ENCODE results near the gene NRXN2.
A peak's percentile ranks its signal among the peaks of the same experiment; 100 is the strongest.

NRXN2 gene

DNA sequence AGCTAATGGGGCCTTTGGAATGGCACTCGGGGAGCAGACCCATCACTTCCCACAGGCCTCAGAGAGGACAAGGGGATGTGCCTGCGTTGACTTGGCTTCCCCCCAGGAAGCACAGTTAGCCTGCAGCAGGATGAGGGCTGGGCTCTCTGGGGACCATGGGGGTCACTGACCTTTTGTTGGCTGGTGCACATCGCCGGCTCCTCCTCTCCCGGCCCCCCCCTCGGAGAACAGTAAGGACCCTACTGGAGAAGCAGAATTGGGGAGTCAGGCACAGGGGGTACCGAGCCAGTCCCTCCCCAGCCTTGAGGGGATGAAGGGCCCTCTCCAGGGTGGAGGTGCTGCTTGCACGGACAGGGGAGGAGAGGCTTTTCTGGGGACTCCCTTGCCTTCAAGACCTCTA, 32.8 kb downstream of the NRXN2 start:
- TF ChIP-seq TAF1 (IDR thresholded peaks at IDR 0.05; ENCODE audit: borderline replicate concordance, insufficient read depth, low read length), result no peak
- TF ChIP-seq FOXP2 (optimal IDR thresholded peaks at IDR 0.05; ENCODE audit: borderline replicate concordance, extremely low read depth, extremely low read length, insufficient read depth), result no peak
- TF ChIP-seq REST (IDR thresholded peaks at IDR 0.05; ENCODE audit: insufficient read depth in 1 of 2, low read depth in 2 of 2, low read length in 2 of 2), result no peak
- TF ChIP-seq SIN3A (IDR thresholded peaks at IDR 0.05; ENCODE audit: borderline replicate concordance, insufficient read depth, low read length), result no peak
- no peak for TF ChIP-seq POLR2AphosphoS5 (IDR thresholded peaks at IDR 0.05; ENCODE audit: low read depth, low read length)

DNA sequence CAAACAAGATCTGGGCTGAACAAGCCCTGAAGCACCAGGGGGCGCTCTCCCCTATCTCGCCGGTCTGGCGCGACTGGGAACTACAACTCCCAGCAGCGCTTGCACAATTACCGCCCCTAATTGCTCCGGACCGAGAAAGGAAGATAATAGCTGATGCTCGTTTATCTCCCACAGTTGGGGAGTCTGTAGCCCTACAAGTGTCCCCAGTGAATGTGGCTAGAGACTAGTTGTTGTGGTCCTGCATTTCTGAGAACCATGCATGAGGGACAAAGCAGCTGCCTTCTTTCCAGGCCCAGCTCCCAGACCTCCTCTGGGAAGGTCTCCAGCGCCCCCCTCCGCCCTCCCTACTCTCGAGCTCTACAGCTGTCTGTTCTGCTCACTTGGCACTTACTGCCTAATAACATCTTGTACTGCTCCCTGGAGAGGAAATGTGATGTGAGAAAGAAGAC, 34.4 kb downstream of the NRXN2 start:
- TF ChIP-seq TAF1 (IDR thresholded peaks at IDR 0.05; ENCODE audit: borderline replicate concordance, insufficient read depth, low read length) (0 out of 2 replicates have a peak, but pooled peaks have one; percentile 31), REST (IDR thresholded peaks at IDR 0.05; ENCODE audit: insufficient read depth in 1 of 2, low read depth in 2 of 2, low read length in 2 of 2) (0 out of 4 replicates have a peak, but pooled peaks of 1 of the 2 experiments have one; percentile 18), FOXP2 (optimal IDR thresholded peaks at IDR 0.05; ENCODE audit: borderline replicate concordance, extremely low read depth, extremely low read length, insufficient read depth) (peak; percentile 44), POLR2AphosphoS5 (IDR thresholded peaks at IDR 0.05; ENCODE audit: low read depth, low read length) (no peak), SIN3A (IDR thresholded peaks at IDR 0.05; ENCODE audit: borderline replicate concordance, insufficient read depth, low read length) (0 out of 2 replicates have a peak, but pooled peaks have one; percentile 37)

DNA sequence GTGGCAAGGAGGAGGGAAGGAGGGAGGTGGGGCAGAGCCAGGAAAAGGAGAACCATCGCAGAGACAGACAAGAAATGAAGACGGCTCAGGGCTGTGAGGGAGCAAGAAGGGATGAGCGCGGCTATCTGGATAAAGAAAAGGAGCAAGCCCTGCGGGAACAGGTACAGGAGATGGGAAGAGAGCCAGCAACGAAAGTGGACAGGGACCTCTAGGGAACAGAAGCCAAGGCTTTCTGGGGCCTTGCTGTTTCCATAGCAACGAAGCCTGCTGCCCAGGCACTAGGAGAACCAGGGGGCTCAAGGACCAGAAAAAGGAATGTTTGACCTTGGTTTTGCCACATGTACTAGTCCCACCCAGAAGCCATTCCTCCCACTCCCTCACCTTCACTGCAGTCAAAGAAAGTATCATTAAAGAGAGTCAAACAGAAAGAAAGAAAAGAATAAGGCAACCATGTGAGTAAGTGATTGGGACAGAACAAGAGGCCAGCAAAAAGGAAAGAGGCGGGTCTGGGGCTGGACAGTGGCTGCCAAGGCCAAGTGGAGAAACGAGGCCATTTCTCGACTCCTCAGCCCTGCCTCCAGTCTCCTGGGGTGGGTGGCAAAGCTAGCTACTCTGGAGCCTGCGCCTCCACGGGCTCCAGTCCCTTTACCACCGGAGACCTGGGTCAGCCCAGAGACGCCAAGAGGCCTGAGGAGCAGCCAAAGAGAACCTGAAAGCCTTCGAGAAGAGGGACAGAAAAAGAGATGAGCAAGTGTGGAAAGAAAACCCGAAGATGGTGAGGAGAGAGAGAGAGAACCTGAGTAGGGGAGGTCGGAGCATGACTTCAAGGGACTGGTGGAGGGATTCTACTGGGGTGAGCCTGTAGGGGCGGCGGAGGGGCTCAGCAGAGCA, 35.1 kb downstream of the NRXN2 start:
- TF ChIP-seq REST (IDR thresholded peaks at IDR 0.05; ENCODE audit: insufficient read depth in 1 of 2, low read depth in 2 of 2, low read length in 2 of 2) (no peak), POLR2AphosphoS5 (IDR thresholded peaks at IDR 0.05; ENCODE audit: low read depth, low read length) (no peak), SIN3A (IDR thresholded peaks at IDR 0.05; ENCODE audit: borderline replicate concordance, insufficient read depth, low read length) (no peak), TAF1 (IDR thresholded peaks at IDR 0.05; ENCODE audit: borderline replicate concordance, insufficient read depth, low read length) (no peak), FOXP2 (optimal IDR thresholded peaks at IDR 0.05; ENCODE audit: borderline replicate concordance, extremely low read depth, extremely low read length, insufficient read depth) (no peak)

- TF ChIP-seq POLR2AphosphoS5 (IDR thresholded peaks at IDR 0.05; ENCODE audit: low read depth, low read length), result no peak
- no peak for TF ChIP-seq REST (IDR thresholded peaks at IDR 0.05; ENCODE audit: insufficient read depth in 1 of 2, low read depth in 2 of 2, low read length in 2 of 2)
- no peak for TF ChIP-seq TAF1 (IDR thresholded peaks at IDR 0.05; ENCODE audit: borderline replicate concordance, insufficient read depth, low read length)
- TF ChIP-seq FOXP2 (optimal IDR thresholded peaks at IDR 0.05; ENCODE audit: borderline replicate concordance, extremely low read depth, extremely low read length, insufficient read depth), result no peak
- TF ChIP-seq SIN3A (IDR thresholded peaks at IDR 0.05; ENCODE audit: borderline replicate concordance, insufficient read depth, low read length), result no peak
Observed at GRCh38 chr11:64687204-64687603, 35.8 kb downstream of the NRXN2 start.
